Memory B cell (primary cell): ENCODE measurements around the gene IGSF21.

ENCODE experiments used
- ATAC-seq: fragments of 150-1000 bp; cut with Tn5 transposase; 2 replicates; pipeline ENCODE4 v1.10.0; 2021; ENCODE audit warnings: low read depth, mild to moderate bottlenecking, moderate library complexity
- DNase-seq, 2 donors: peaks; one replicate each; pipeline ENCODE4 v3.0.0; 2022; ENCODE audit warnings: low spot score in 2 of 2
- H3K27ac Mint-ChIP-seq: one replicate; pipeline ENCODE4 v1.8.0; 2022; ENCODE audit warnings: mild to moderate bottlenecking, moderate library complexity, mixed read lengths
- H3K27me3 Mint-ChIP-seq: one replicate; pipeline ENCODE4 v1.8.0; 2022; ENCODE audit warnings: mixed read lengths
- H3K36me3 Mint-ChIP-seq: one replicate; pipeline ENCODE4 v1.8.0; 2022; ENCODE audit warnings: mild to moderate bottlenecking, mixed read lengths
- H3K4me1 Mint-ChIP-seq: one replicate; pipeline ENCODE4 v1.8.0; 2022; ENCODE audit warnings: mixed read lengths
- H3K4me3 Mint-ChIP-seq: one replicate; pipeline ENCODE4 v1.8.0; 2022; ENCODE audit warnings: mild to moderate bottlenecking, moderate library complexity, mixed read lengths
- H3K9me3 Mint-ChIP-seq: one replicate; pipeline ENCODE4 v1.8.0; 2022; ENCODE audit warnings: mixed read lengths

The IGSF21 gene

GRCh38 chr1:18139198-18139981 lies 31.8 kb downstream of the IGSF21 start:
- peaks cover 5% of the 10 kb centered on the region for H3K27me3 Mint-ChIP-seq
- no peaks in the 10 kb centered on the region for H3K4me1 Mint-ChIP-seq
- H3K27ac Mint-ChIP-seq, result no peak overlapping the region

GRCh38 chr1:18140411-18140810 lies 32.8 kb downstream of the IGSF21 start:
- ATAC-seq (no peak), DNase-seq (no peak)
- Mint-ChIP-seq H3K27me3 (peaks cover 5% of the 10 kb centered on the region), H3K4me3 (no peak overlapping the region), H3K9me3 (no peaks in the 10 kb centered on the region), H3K36me3 (no peaks in the 10 kb centered on the region), H3K27ac (no peak overlapping the region), H3K4me1 (no peaks in the 10 kb centered on the region)

More at GRCh38 chr1:18139198-18139981, 31.8 kb downstream of the IGSF21 start:
- ATAC-seq (no peak), DNase-seq (no peak)
- Mint-ChIP-seq H3K36me3 (no peaks in the 10 kb centered on the region), H3K4me3 (no peak overlapping the region), H3K9me3 (no peaks in the 10 kb centered on the region)

GRCh38 chr1:18141661-18142060 lies 34.1 kb downstream of the IGSF21 start:
- H3K27ac Mint-ChIP-seq, result no peak overlapping the region
- no peaks in the 10 kb centered on the region for H3K9me3 Mint-ChIP-seq
- H3K4me1 Mint-ChIP-seq, result no peaks in the 10 kb centered on the region
- ATAC-seq (no peak), DNase-seq (no peak)
- H3K36me3 Mint-ChIP-seq, result no peaks in the 10 kb centered on the region
- peaks cover 5% of the 10 kb centered on the region for H3K27me3 Mint-ChIP-seq
- no peak overlapping the region for H3K4me3 Mint-ChIP-seq

GRCh38 chr1:18142471-18142870 lies 34.9 kb downstream of the IGSF21 start:
- peaks cover 6% of the 10 kb centered on the region for H3K27me3 Mint-ChIP-seq
- H3K27ac Mint-ChIP-seq, result no peak overlapping the region
- H3K36me3 Mint-ChIP-seq, result no peaks in the 10 kb centered on the region
- no peak overlapping the region for H3K4me3 Mint-ChIP-seq
- ATAC-seq, result no peak
- H3K4me1 Mint-ChIP-seq, result no peaks in the 10 kb centered on the region
- H3K9me3 Mint-ChIP-seq, result no peaks in the 10 kb centered on the region
- no peak for DNase-seq

- no peak overlapping the region for H3K27ac Mint-ChIP-seq
- no peaks in the 10 kb centered on the region for H3K9me3 Mint-ChIP-seq
- DNase-seq, result no peak
- no peaks in the 10 kb centered on the region for H3K36me3 Mint-ChIP-seq
- H3K27me3 Mint-ChIP-seq, result peaks cover 6% of the 10 kb centered on the region
- H3K4me1 Mint-ChIP-seq, result no peaks in the 10 kb centered on the region
- no peak for ATAC-seq
- no peak overlapping the region for H3K4me3 Mint-ChIP-seq
These were observed 35.4 kb downstream of the IGSF21 start for GRCh38 chr1:18142969-18143368.

GRCh38 chr1:18144062-18144461 lies 36.5 kb downstream of the IGSF21 start:
- no peaks in the 10 kb centered on the region for H3K9me3 Mint-ChIP-seq
- H3K36me3 Mint-ChIP-seq, result no peaks in the 10 kb centered on the region
- peaks cover 6% of the 10 kb centered on the region for H3K27me3 Mint-ChIP-seq
- no peak overlapping the region for H3K27ac Mint-ChIP-seq
- no peaks in the 10 kb centered on the region for H3K4me1 Mint-ChIP-seq
- no peak overlapping the region for H3K4me3 Mint-ChIP-seq
- no peak for DNase-seq
- ATAC-seq, result no peak

GRCh38 chr1:18144916-18145647 lies 37.5 kb downstream of the IGSF21 start:
- H3K4me1 Mint-ChIP-seq, result no peaks in the 10 kb centered on the region
- H3K4me3 Mint-ChIP-seq, result no peak overlapping the region
- DNase-seq (no peak), ATAC-seq (no peak)
- H3K9me3 Mint-ChIP-seq, result no peaks in the 10 kb centered on the region
- H3K27ac Mint-ChIP-seq, result no peak overlapping the region
- no peaks in the 10 kb centered on the region for H3K36me3 Mint-ChIP-seq
- H3K27me3 Mint-ChIP-seq, result peaks cover 6% of the 10 kb centered on the region

GRCh38 chr1:18145851-18146618 lies 38.4 kb downstream of the IGSF21 start:
- no peaks in the 10 kb centered on the region for H3K4me1 Mint-ChIP-seq
- H3K4me3 Mint-ChIP-seq, result no peak overlapping the region
- no peaks in the 10 kb centered on the region for H3K9me3 Mint-ChIP-seq
- H3K27me3 Mint-ChIP-seq, result peaks cover 4% of the 10 kb centered on the region
- H3K27ac Mint-ChIP-seq, result no peak overlapping the region
- no peaks in the 10 kb centered on the region for H3K36me3 Mint-ChIP-seq
- DNase-seq (no peak), ATAC-seq (no peak)

- Mint-ChIP-seq H3K27me3 (peaks cover 4% of the 10 kb centered on the region), H3K4me1 (no peaks in the 10 kb centered on the region), H3K4me3 (no peak overlapping the region), H3K36me3 (no peaks in the 10 kb centered on the region), H3K27ac (no peak overlapping the region), H3K9me3 (no peaks in the 10 kb centered on the region)
- ATAC-seq (no peak), DNase-seq (no peak)
These were observed 39.3 kb downstream of the IGSF21 start for GRCh38 chr1:18146886-18147285.

- no peaks in the 10 kb centered on the region for H3K36me3 Mint-ChIP-seq
- no peaks in the 10 kb centered on the region for H3K9me3 Mint-ChIP-seq
- H3K4me3 Mint-ChIP-seq, result no peak overlapping the region
- H3K4me1 Mint-ChIP-seq, result no peaks in the 10 kb centered on the region
- no peak overlapping the region for H3K27ac Mint-ChIP-seq
- no peak for DNase-seq
- ATAC-seq, result no peak
- peaks cover 4% of the 10 kb centered on the region for H3K27me3 Mint-ChIP-seq
These were observed 40.1 kb downstream of the IGSF21 start for GRCh38 chr1:18147672-18148071.

GRCh38 chr1:18148461-18148860 lies 40.9 kb downstream of the IGSF21 start:
- Mint-ChIP-seq H3K27ac (no peak overlapping the region), H3K27me3 (peaks cover 2% of the 10 kb centered on the region), H3K36me3 (no peaks in the 10 kb centered on the region), H3K9me3 (no peaks in the 10 kb centered on the region), H3K4me1 (no peaks in the 10 kb centered on the region), H3K4me3 (no peak overlapping the region)
- no peak for ATAC-seq
- DNase-seq, result no peak

- Mint-ChIP-seq H3K9me3 (no peaks in the 10 kb centered on the region), H3K36me3 (no peaks in the 10 kb centered on the region), H3K27ac (no peak overlapping the region), H3K4me1 (no peaks in the 10 kb centered on the region), H3K27me3 (peaks cover 2% of the 10 kb centered on the region), H3K4me3 (no peak overlapping the region)
- ATAC-seq (no peak), DNase-seq (no peak)
These were observed 41.5 kb downstream of the IGSF21 start for GRCh38 chr1:18149027-18149641.

- DNase-seq (no peak), ATAC-seq (no peak)
- peaks cover 2% of the 10 kb centered on the region for H3K27me3 Mint-ChIP-seq
- H3K4me1 Mint-ChIP-seq, result no peaks in the 10 kb centered on the region
- H3K9me3 Mint-ChIP-seq, result no peaks in the 10 kb centered on the region
- no peaks in the 10 kb centered on the region for H3K36me3 Mint-ChIP-seq
- no peak overlapping the region for H3K27ac Mint-ChIP-seq
- H3K4me3 Mint-ChIP-seq, result no peak overlapping the region
These were observed 44.0 kb downstream of the IGSF21 start for GRCh38 chr1:18151436-18152122.
